ENCODE measurements around the gene SPAM1. TPM values are rescaled to one million over a fixed set of nuclear protein-coding genes. Genes with fewer than 3 reads are reported as not detected.

SPAM1 gene
- total RNA-seq, 2 experiments from 2014 or later = not detected

- no peak for DNase-seq
- Mint-ChIP-seq H3K27ac (no peak overlapping the region), H3K4me1 (ENCODE audit: low read depth) (no peaks in the 10 kb centered on the region), H3K9me3 (no peaks in the 10 kb centered on the region), H3K27me3 (ENCODE audit: low read depth) (peaks cover 2% of the 10 kb centered on the region), H3K4me3 (no peak overlapping the region), H3K36me3 (ENCODE audit: low read depth) (no peaks in the 10 kb centered on the region)
- CTCF ChIA-PET = no interaction called here
- intact Hi-C loops (cut with micrococcal nuclease) = no loop called here
These were observed 47.0 kb downstream of the SPAM1 start for GRCh38 chr7:123972045-123972444.

DNA sequence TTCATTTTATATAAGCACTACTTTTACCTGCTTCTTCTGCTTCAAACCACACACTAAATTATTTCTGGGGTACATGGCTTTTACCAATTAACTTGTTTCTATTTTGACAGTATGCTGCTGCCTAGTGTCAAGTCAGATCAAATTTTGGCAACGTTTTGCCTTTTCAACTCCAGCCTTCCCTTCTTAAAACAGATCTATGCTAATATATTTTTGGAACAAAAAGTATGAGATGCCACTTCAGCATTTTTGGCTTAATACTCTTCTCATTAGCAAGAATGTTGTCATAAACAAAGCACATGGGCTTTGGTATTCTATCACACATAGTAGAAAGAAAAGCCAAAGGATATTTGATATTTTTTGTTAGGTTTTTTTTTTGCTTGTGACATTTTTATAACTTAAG, 47.8 kb downstream of the SPAM1 start:
- Mint-ChIP-seq H3K27me3 (ENCODE audit: low read depth) (peaks cover 2% of the 10 kb centered on the region), H3K9me3 (no peaks in the 10 kb centered on the region), H3K4me3 (no peak overlapping the region), H3K36me3 (ENCODE audit: low read depth) (no peaks in the 10 kb centered on the region), H3K4me1 (ENCODE audit: low read depth) (no peaks in the 10 kb centered on the region), H3K27ac (no peak overlapping the region)
- intact Hi-C loops (cut with micrococcal nuclease) = no loop called here
- CTCF ChIA-PET = no interaction called here
- DNase-seq = no peak

DNA sequence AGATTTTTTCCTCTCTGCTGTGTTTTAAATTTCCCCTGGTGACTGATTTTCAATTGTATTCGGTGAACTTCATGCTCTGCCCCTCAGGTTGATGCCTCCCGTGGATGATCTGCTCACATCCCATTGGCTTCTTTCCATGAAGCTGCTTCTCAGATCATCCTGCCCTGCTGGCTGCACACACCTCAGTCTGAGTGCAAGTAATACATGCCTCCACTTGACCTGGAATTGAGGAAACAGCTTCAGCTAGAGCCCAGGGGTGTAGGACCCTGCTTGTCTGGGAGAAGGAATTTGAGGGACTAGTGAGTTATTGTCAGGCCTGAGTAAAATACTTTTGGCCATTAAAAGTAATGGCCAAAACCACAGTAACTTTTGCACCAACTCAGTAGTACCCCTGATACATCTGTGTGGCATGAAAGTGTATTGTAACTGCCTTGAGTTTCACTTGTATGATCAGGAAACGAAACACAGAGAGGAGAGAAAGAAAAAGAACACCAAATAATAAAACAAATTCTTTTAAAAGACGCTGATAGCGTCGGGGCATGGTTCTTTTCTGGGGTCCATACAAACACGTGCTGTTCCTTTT, 49.4 kb downstream of the SPAM1 start:
- no peak overlapping the region for H3K4me3 Mint-ChIP-seq
- H3K36me3 Mint-ChIP-seq (ENCODE audit: low read depth) = no peaks in the 10 kb centered on the region
- H3K27me3 Mint-ChIP-seq (ENCODE audit: low read depth) = peaks cover 2% of the 10 kb centered on the region
- no peak overlapping the region for H3K27ac Mint-ChIP-seq
- no peak for DNase-seq
- no peaks in the 10 kb centered on the region for H3K4me1 Mint-ChIP-seq (ENCODE audit: low read depth)
- H3K9me3 Mint-ChIP-seq = no peaks in the 10 kb centered on the region
- CTCF ChIA-PET = no interaction called here
- intact Hi-C loops (cut with micrococcal nuclease) = no loop called here

GRCh38 chr7:123975084-123975483, 50.0 kb downstream of the SPAM1 start:
- CTCF ChIA-PET = no interaction called here
- Mint-ChIP-seq H3K36me3 (ENCODE audit: low read depth) (no peaks in the 10 kb centered on the region), H3K9me3 (peaks cover 3% of the 10 kb centered on the region), H3K27me3 (ENCODE audit: low read depth) (peaks cover 2% of the 10 kb centered on the region), H3K4me3 (no peak overlapping the region), H3K27ac (no peak overlapping the region), H3K4me1 (ENCODE audit: low read depth) (no peaks in the 10 kb centered on the region)
- no peak for DNase-seq
- intact Hi-C loops (cut with micrococcal nuclease) = no loop called here

DNA sequence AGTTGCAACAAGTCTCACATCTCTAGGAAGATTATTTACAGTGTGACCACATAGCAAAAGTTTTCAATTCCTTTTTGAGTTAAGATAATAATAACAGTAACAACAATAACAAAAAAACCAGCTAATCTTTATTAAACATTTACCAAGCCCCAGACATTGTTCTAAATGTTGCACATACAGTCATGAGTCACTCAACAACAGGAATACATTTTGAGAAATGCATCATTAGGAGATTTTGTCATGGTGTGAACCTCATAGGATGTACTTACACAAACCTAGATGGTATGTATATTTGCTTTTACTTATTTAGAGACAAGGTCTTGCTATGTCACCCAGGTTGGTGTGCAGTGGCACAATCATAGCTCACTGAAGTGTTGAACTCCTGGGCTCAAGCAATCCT, 52.0 kb downstream of the SPAM1 start:
- Mint-ChIP-seq H3K27me3 (ENCODE audit: low read depth) (no peaks in the 10 kb centered on the region), H3K9me3 (peaks cover 5% of the 10 kb centered on the region), H3K4me1 (ENCODE audit: low read depth) (no peaks in the 10 kb centered on the region), H3K36me3 (ENCODE audit: low read depth) (no peaks in the 10 kb centered on the region), H3K27ac (no peak overlapping the region), H3K4me3 (no peak overlapping the region)
- no peak for DNase-seq
- intact Hi-C loops (cut with micrococcal nuclease) = no loop called here
- CTCF ChIA-PET = no interaction called here

DNA sequence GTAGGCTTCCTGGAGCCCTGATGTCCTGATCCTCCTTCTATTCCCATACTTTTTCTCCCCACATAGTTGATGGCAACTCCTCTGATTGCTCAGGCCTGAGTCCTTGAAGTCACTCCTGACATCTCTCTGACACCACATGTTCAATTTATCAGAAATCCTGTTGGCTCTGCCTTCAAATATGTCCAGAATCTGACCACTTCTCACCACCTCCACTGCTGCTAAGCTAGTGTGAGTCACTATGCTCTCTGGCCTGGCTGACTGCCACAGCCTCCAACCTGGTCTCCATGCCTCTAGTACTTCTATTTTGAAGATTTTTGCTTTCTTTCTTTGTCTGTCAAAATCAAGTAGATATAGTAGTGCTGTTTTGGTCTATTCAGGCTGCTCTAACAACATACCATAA, 54.8 kb downstream of the SPAM1 start:
- Mint-ChIP-seq H3K4me1 (ENCODE audit: low read depth) (no peaks in the 10 kb centered on the region), H3K9me3 (peaks cover 10% of the 10 kb centered on the region), H3K27ac (no peak overlapping the region), H3K36me3 (ENCODE audit: low read depth) (no peaks in the 10 kb centered on the region), H3K4me3 (no peak overlapping the region), H3K27me3 (ENCODE audit: low read depth) (no peaks in the 10 kb centered on the region)
- CTCF ChIA-PET = no interaction called here
- intact Hi-C loops (cut with micrococcal nuclease) = no loop called here
- DNase-seq = no peak

DNA sequence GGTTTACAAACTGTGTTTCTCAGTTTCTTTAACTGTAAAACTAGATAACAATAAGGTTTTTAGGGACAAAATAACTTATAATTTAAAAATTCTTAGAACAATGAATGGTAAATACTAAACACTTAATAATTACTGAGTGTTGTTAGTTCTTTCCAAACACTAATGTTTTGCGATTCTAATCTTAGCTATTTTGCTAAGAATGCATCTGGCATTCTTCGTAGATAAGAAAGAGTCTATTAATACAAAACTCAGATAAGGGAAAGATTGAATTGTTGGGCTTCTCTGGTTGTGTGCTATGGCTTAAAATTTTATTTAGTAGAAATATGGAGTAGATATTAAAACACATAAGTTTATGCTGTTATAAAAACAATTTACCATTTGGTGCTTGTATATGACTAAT, 62.4 kb downstream of the SPAM1 start:
- Mint-ChIP-seq H3K36me3 (ENCODE audit: low read depth) (no peaks in the 10 kb centered on the region), H3K4me3 (no peak overlapping the region), H3K27me3 (ENCODE audit: low read depth) (peaks cover 2% of the 10 kb centered on the region), H3K9me3 (peaks cover 2% of the 10 kb centered on the region), H3K27ac (no peak overlapping the region), H3K4me1 (ENCODE audit: low read depth) (no peaks in the 10 kb centered on the region)
- DNase-seq = no peak
- CTCF ChIA-PET = no interaction called here
- intact Hi-C loops (cut with micrococcal nuclease) = no loop called here

- no peak overlapping the region for H3K27ac Mint-ChIP-seq
- intact Hi-C loops (cut with micrococcal nuclease) = no loop called here
- no peak for DNase-seq
- no peaks in the 10 kb centered on the region for H3K9me3 Mint-ChIP-seq
- no peaks in the 10 kb centered on the region for H3K36me3 Mint-ChIP-seq (ENCODE audit: low read depth)
- no peak overlapping the region for H3K4me3 Mint-ChIP-seq
- no peaks in the 10 kb centered on the region for H3K4me1 Mint-ChIP-seq (ENCODE audit: low read depth)
- H3K27me3 Mint-ChIP-seq (ENCODE audit: low read depth) = peaks cover 4% of the 10 kb centered on the region
- CTCF ChIA-PET = no interaction called here
These were observed 68.0 kb downstream of the SPAM1 start for GRCh38 chr7:123992913-123993518.

GRCh38 chr7:123993996-123994395, 69.0 kb downstream of the SPAM1 start:
- Mint-ChIP-seq H3K4me1 (ENCODE audit: low read depth) (no peaks in the 10 kb centered on the region), H3K27ac (no peak overlapping the region), H3K27me3 (ENCODE audit: low read depth) (peaks cover 4% of the 10 kb centered on the region), H3K9me3 (no peaks in the 10 kb centered on the region), H3K36me3 (ENCODE audit: low read depth) (no peaks in the 10 kb centered on the region), H3K4me3 (no peak overlapping the region)
- DNase-seq = no peak
- intact Hi-C loops (cut with micrococcal nuclease) = no loop called here
- CTCF ChIA-PET = no interaction called here

- Mint-ChIP-seq H3K9me3 (no peaks in the 10 kb centered on the region), H3K27me3 (ENCODE audit: low read depth) (peaks cover 2% of the 10 kb centered on the region), H3K27ac (no peak overlapping the region), H3K36me3 (ENCODE audit: low read depth) (no peaks in the 10 kb centered on the region), H3K4me3 (no peak overlapping the region), H3K4me1 (ENCODE audit: low read depth) (no peaks in the 10 kb centered on the region)
- CTCF ChIA-PET = no interaction called here
- intact Hi-C loops (cut with micrococcal nuclease) = no loop called here
- no peak for DNase-seq
These were observed 69.4 kb downstream of the SPAM1 start for GRCh38 chr7:123994449-123994848.

GRCh38 chr7:123995617-123996326, 70.7 kb downstream of the SPAM1 start:
- Mint-ChIP-seq H3K36me3 (ENCODE audit: low read depth) (no peaks in the 10 kb centered on the region), H3K27ac (no peak overlapping the region), H3K4me3 (no peak overlapping the region), H3K9me3 (no peaks in the 10 kb centered on the region), H3K4me1 (ENCODE audit: low read depth) (no peaks in the 10 kb centered on the region), H3K27me3 (ENCODE audit: low read depth) (peaks cover 2% of the 10 kb centered on the region)
- intact Hi-C loops (cut with micrococcal nuclease) = no loop called here
- DNase-seq = no peak
- CTCF ChIA-PET = no interaction called here

DNA sequence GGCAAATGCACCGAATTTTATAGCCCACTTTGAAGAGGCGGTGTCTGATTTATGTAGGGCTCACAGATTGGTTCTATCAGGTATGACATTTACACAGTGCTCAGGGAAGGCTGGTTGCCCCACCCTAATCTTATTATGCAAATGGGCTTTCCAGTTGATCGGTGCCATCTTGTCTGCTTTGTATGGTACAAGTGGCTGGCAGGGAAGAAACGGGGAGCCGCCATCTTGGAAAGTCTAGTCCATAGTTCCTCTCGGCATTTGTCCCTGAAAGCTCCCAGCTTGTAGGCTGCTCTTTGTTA, 71.2 kb downstream of the SPAM1 start:
- H3K27ac Mint-ChIP-seq = no peak overlapping the region
- no peaks in the 10 kb centered on the region for H3K4me1 Mint-ChIP-seq (ENCODE audit: low read depth)
- DNase-seq = no peak
- no peaks in the 10 kb centered on the region for H3K36me3 Mint-ChIP-seq (ENCODE audit: low read depth)
- CTCF ChIA-PET = no interaction called here
- H3K4me3 Mint-ChIP-seq = no peak overlapping the region
- H3K27me3 Mint-ChIP-seq (ENCODE audit: low read depth) = peaks cover 2% of the 10 kb centered on the region
- H3K9me3 Mint-ChIP-seq = no peaks in the 10 kb centered on the region
- intact Hi-C loops (cut with micrococcal nuclease) = no loop called here

DNA sequence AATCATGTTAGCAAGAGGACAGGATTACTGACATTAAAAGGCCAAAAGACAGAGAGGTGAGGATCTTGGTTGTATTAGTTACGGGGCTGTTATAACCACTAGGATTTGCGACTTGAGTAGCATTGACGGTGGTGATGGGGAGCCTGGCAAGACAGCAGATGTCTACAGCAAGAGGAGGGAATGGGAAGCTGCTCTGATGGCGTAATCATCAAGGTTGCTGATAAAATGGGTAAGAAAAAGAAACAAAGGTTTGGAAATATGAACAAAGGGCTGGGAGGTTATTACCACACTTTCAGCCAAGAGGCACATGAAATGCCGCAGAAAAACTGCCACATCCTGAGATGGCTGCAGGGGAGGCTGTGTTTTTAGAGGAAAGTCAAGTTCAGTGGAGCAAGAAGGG, 73.9 kb downstream of the SPAM1 start:
- Mint-ChIP-seq H3K4me1 (ENCODE audit: low read depth) (no peaks in the 10 kb centered on the region), H3K36me3 (ENCODE audit: low read depth) (no peaks in the 10 kb centered on the region), H3K27me3 (ENCODE audit: low read depth) (peaks cover 2% of the 10 kb centered on the region), H3K4me3 (no peak overlapping the region), H3K9me3 (peaks cover 10% of the 10 kb centered on the region), H3K27ac (no peak overlapping the region)
- DNase-seq = no peak
- intact Hi-C loops (cut with micrococcal nuclease) = no loop called here
- CTCF ChIA-PET = no interaction called here

Data from activated naive CD4-positive, alpha-beta T cell treated with anti-CD3 and anti-CD28 coated beads for 36 hours (primary cell).